GM13977 (cell line): Measurements from ENCODE around the gene ZC3H12A.
A peak's percentile ranks its signal among the peaks of the same experiment; 100 is the strongest.

ENCODE experiments used
- DNase-seq: peaks from one replicate; pipeline ENCODE4 v3.0.0; 2012; ENCODE audit warnings: low spot score
- CTCF ChIP-seq: IDR thresholded peaks from 2 replicates; pipeline ENCODE4 v1.5.1; 2012; ENCODE audit warnings: mild to moderate bottlenecking, control low read depth; ENCODE audit not compliant: insufficient read depth; ENCODE audit errors: extremely low read depth, missing control alignments
- in situ Hi-C: fragments of 300-500 bp; cut with MboI; formaldehyde crosslinking; loops from one replicate; pipeline ENCODE4 v1.12.0; 2022; ENCODE audit warnings: low sequenced_read_pairs, low pct_unique_long_range_greater_than_20kb, mixed read lengths, inconsistent platforms; ENCODE audit not compliant: unreplicated experiment

The ZC3H12A gene

GRCh38 chr1:37484325-37485051 is 10.1 kb downstream of the ZC3H12A start:
- in situ Hi-C loops = no loop called here
- TF ChIP-seq CTCF = no peak
- DNase-seq = no peak

- in situ Hi-C loops = no loop called here
- no peak for DNase-seq
- no peak for TF ChIP-seq CTCF
These were observed 11.7 kb downstream of the ZC3H12A start for GRCh38 chr1:37485902-37486679.

DNA sequence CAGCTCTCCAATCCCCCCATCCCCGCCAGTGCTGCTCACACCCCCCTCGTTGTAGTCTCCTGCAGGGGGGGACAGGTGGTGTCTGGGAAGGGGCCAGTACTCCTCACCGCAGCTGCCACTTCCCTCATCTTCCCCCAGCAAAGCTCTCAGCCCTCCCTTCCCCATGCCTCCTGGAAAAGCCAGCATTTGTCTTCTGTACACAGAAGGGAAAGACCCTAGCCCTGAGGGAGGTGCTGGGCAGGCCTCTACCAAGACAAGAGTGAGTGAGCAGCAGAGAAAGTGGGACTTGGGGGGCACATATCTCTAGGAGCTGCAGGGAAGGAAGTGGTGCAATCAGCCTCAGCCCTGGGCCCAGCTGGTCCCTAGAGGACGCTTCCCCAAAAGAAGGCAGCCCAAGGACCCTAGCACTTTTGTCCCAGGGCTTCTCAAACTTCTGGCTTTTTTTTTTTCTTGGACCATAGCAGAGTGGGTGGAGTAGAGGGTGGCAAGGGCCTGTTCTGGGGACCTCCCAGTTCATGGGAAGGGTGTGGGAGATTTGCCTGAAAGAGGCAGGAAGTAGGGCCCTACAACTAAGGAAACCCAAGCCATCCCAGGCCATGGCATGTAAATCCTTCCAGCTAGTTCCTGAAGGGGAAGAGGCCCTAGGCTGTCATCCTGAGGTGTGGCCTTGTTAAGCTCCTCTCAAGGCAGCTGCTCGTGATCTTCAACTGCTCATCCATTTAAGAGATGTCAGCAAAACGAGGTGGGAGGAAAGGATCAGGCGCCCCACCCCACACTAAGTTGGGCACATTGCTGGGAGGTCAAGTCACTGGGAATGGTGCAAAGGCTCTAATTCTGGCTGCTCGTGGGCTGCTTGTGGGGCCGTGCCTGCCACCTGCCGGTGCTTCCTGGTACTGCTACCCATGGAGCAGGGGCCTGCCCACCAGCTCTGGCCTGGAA is 12.6 kb downstream of the ZC3H12A start:
- peak; percentile 95 for TF ChIP-seq CTCF
- DNase-seq = peak; percentile 76
- in situ Hi-C loops = no loop called here

DNA sequence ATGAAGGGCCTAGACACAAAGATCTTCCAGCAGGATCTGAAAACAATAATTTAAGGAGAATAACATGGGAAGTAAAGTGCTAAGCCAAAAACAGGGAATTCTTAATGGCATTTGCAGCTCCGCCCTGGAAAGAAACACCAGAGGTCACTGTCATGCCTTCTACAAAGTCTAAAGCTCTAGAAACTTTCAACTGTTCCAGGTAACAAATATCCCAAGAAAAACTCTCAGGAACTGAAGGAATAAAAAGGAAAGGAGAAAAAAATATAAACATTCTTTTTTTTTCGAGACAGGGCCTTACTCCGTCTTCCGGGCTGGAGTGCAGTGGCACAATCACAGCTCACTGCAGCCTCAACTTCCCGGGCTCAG is 13.2 kb downstream of the ZC3H12A start:
- TF ChIP-seq CTCF = no peak
- no peak for DNase-seq
- in situ Hi-C loops = no loop called here

GRCh38 chr1:37493336-37494098 is 19.1 kb downstream of the ZC3H12A start:
- in situ Hi-C loops = no loop called here
- no peak for TF ChIP-seq CTCF
- no peak for DNase-seq

DNA sequence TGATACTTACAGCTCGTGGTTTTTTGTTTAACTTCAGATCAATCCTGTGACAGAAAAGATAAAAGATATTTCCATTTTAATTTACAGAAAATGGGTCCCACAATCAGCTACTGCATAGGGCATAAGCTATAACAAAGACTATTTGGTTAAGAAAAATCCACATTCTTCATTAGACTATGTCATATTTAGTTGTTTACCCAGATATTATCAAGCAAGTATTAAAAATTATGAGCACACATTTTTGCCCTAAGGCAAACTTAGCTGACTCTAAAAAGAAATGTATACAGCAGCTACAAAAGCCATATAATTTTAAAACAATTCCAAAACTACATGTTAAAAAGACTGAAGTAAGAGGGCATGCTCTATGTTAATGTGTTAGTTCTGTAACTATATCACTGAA is 21.5 kb downstream of the ZC3H12A start:
- DNase-seq = no peak
- in situ Hi-C loops = no loop called here
- no peak for TF ChIP-seq CTCF
